ENCODE measurements around the gene PDE4D. TPM values are rescaled to one million over a fixed set of nuclear protein-coding genes. Genes with fewer than 3 reads are reported as not detected.

PDE4D gene
- total RNA-seq, 1 experiment from 2014 or later: 3.6 TPM

DNA sequence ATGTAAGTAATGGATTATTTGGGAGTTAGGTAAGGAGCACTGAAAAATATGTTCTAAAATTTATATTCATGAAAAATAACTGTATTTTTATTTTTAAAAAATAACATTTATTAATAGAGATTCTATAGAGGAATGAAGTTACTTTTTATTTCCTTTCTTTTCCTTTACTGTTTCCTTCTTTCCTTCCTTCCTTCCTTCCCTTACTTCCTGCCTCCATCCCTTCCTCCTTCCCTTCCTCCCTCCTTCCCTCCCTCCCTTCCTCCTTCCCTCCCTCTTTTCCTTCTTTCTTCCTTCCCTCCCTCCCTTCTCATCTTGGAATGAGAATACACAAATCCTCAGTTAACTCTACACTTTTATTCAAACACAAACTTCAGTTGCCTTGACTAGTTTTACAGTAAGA, 750.6 kb downstream of the PDE4D start:
- POLR2A ChIA-PET (ENCODE audit: unreplicated experiment): no interaction called here
- intact Hi-C loops (cut with micrococcal nuclease): no loop called here
- H3F3A ChIP-seq (ENCODE audit: low read length, unreplicated experiment): no peaks in the 10 kb centered on the region
- no peaks in the 10 kb centered on the region for H3K36me3 ChIP-seq (ENCODE audit: low read depth, low read length)
- no peak overlapping the region for H2AFZ ChIP-seq (ENCODE audit: low read length)
- no peak for DNase-seq
- BruUV-seq (replicated peaks): no TSS peak
- no peaks in the 10 kb centered on the region for H3K9me3 ChIP-seq (ENCODE audit: low read length)
- H3K4me2 ChIP-seq (ENCODE audit: low read length): no peak overlapping the region
- no peak overlapping the region for H3K9ac ChIP-seq (ENCODE audit: low read length)
- TF ChIP-seq, protein P1, sequence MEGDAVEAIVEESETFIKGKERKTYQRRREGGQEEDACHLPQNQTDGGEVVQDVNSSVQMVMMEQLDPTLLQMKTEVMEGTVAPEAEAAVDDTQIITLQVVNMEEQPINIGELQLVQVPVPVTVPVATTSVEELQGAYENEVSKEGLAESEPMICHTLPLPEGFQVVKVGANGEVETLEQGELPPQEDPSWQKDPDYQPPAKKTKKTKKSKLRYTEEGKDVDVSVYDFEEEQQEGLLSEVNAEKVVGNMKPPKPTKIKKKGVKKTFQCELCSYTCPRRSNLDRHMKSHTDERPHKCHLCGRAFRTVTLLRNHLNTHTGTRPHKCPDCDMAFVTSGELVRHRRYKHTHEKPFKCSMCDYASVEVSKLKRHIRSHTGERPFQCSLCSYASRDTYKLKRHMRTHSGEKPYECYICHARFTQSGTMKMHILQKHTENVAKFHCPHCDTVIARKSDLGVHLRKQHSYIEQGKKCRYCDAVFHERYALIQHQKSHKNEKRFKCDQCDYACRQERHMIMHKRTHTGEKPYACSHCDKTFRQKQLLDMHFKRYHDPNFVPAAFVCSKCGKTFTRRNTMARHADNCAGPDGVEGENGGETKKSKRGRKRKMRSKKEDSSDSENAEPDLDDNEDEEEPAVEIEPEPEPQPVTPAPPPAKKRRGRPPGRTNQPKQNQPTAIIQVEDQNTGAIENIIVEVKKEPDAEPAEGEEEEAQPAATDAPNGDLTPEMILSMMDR (conservative IDR thresholded peaks at IDR 0.05; ENCODE audit: low read depth, low read length): no peak
- no peak for TF ChIP-seq EZH2phosphoT487 (IDR thresholded peaks at IDR 0.05; ENCODE audit: borderline replicate concordance, low read length)
- no peak for TF ChIP-seq EZH2 (IDR thresholded peaks at IDR 0.05; ENCODE audit: low read length, unreplicated experiment)
- CTCF ChIA-PET: no interaction called here
- no peak overlapping the region for H3K27ac ChIP-seq (ENCODE audit: low read length)
- no peak for ATAC-seq
- H3K27me3 ChIP-seq (ENCODE audit: low read length): no peaks in the 10 kb centered on the region
- no peaks in the 10 kb centered on the region for H3K79me2 ChIP-seq (ENCODE audit: low read length)
- no peak overlapping the region for H3K4me3 ChIP-seq (ENCODE audit: low read length)
- H4K20me1 ChIP-seq (ENCODE audit: low read length): no peaks in the 10 kb centered on the region
- no peaks in the 10 kb centered on the region for H3K9me2 ChIP-seq (replicated peaks; ENCODE audit: low read length)
- H3K4me1 ChIP-seq (ENCODE audit: insufficient read depth, low read length): peaks cover 14% of the 10 kb centered on the region; the same call in 1 of the 2 replicates

DNA sequence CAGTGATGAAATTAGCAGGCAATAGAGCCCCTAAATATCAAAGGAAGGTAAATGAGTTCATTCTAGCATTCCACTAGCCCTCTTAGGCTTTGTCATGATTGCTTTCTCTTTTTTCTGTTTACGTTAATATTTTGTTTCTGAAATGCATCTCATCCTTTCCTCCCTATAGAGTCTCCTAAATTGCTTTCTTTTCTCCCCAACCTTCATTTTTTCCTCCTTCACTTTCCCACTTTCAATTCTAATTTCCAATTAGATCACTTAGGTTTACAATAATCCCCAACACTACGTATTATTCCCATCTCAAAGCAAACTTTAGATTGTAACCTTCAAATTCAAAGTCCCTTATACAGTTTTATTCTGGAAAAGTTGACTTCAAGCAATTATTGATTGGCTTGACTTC, 751.4 kb downstream of the PDE4D start:
- H3K9me3 ChIP-seq (ENCODE audit: low read length): no peaks in the 10 kb centered on the region
- no peaks in the 10 kb centered on the region for H3F3A ChIP-seq (ENCODE audit: low read length, unreplicated experiment)
- ChIA-PET POLR2A (ENCODE audit: unreplicated experiment) (no interaction called here), CTCF (no interaction called here)
- no peaks in the 10 kb centered on the region for H3K36me3 ChIP-seq (ENCODE audit: low read depth, low read length)
- no peak overlapping the region for H3K4me2 ChIP-seq (ENCODE audit: low read length)
- no TSS peak for BruUV-seq (replicated peaks)
- no peak overlapping the region for H3K9ac ChIP-seq (ENCODE audit: low read length)
- no peaks in the 10 kb centered on the region for H4K20me1 ChIP-seq (ENCODE audit: low read length)
- H3K27ac ChIP-seq (ENCODE audit: low read length): no peak overlapping the region
- ATAC-seq (no peak), DNase-seq (no peak)
- no peaks in the 10 kb centered on the region for H3K27me3 ChIP-seq (ENCODE audit: low read length)
- intact Hi-C loops (cut with micrococcal nuclease): no loop called here
- TF ChIP-seq EZH2 (IDR thresholded peaks at IDR 0.05; ENCODE audit: low read length, unreplicated experiment): no peak
- TF ChIP-seq, protein P1 (conservative IDR thresholded peaks at IDR 0.05; ENCODE audit: low read depth, low read length): no peak
- TF ChIP-seq EZH2phosphoT487 (IDR thresholded peaks at IDR 0.05; ENCODE audit: borderline replicate concordance, low read length): no peak
- no peaks in the 10 kb centered on the region for H3K79me2 ChIP-seq (ENCODE audit: low read length)
- H3K4me3 ChIP-seq (ENCODE audit: low read length): no peak overlapping the region
- no peak overlapping the region for H2AFZ ChIP-seq (ENCODE audit: low read length)
- H3K4me1 ChIP-seq (ENCODE audit: insufficient read depth, low read length): peaks cover 14% of the 10 kb centered on the region; the same call in 1 of the 2 replicates
- no peaks in the 10 kb centered on the region for H3K9me2 ChIP-seq (replicated peaks; ENCODE audit: low read length)

DNA sequence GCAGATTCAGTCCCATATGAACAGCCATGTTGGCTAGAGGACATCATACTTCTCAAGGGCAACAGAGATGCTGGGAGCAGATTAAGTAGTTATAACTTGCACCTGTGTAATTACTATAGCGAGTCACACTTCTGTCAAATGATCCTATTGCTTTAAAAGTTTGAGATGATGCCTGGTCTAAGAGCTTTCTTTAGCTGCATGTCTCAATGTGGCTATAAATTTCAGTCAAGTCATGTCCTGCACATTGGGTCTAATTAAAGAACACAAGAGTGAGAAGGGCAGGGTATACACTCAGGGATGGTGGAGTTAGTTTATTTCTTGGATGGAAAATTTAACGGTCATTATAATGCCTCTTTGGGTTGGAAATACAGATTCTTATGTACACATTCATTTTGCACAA, 753.4 kb downstream of the PDE4D start:
- no peaks in the 10 kb centered on the region for H3K36me3 ChIP-seq (ENCODE audit: low read depth, low read length)
- ChIA-PET CTCF (no interaction called here), POLR2A (ENCODE audit: unreplicated experiment) (no interaction called here)
- ATAC-seq (no peak), DNase-seq (no peak)
- H3F3A ChIP-seq (ENCODE audit: low read length, unreplicated experiment): no peaks in the 10 kb centered on the region
- no peaks in the 10 kb centered on the region for H3K27me3 ChIP-seq (ENCODE audit: low read length)
- no peaks in the 10 kb centered on the region for H3K9me2 ChIP-seq (replicated peaks; ENCODE audit: low read length)
- peaks cover 14% of the 10 kb centered on the region; the same call in 1 of the 2 replicates for H3K4me1 ChIP-seq (ENCODE audit: insufficient read depth, low read length)
- BruUV-seq (replicated peaks): no TSS peak
- no peaks in the 10 kb centered on the region for H3K9me3 ChIP-seq (ENCODE audit: low read length)
- intact Hi-C loops (cut with micrococcal nuclease): no loop called here
- no peak overlapping the region for H3K9ac ChIP-seq (ENCODE audit: low read length)
- no peak overlapping the region for H3K4me2 ChIP-seq (ENCODE audit: low read length)
- no peaks in the 10 kb centered on the region for H3K79me2 ChIP-seq (ENCODE audit: low read length)
- no peak overlapping the region for H3K27ac ChIP-seq (ENCODE audit: low read length)
- no peak overlapping the region for H3K4me3 ChIP-seq (ENCODE audit: low read length)
- H2AFZ ChIP-seq (ENCODE audit: low read length): no peak overlapping the region
- H4K20me1 ChIP-seq (ENCODE audit: low read length): no peaks in the 10 kb centered on the region
- TF ChIP-seq EZH2 (IDR thresholded peaks at IDR 0.05; ENCODE audit: low read length, unreplicated experiment) (no peak), EZH2phosphoT487 (IDR thresholded peaks at IDR 0.05; ENCODE audit: borderline replicate concordance, low read length) (no peak)
- TF ChIP-seq, protein P1 (conservative IDR thresholded peaks at IDR 0.05; ENCODE audit: low read depth, low read length): no peak
